ENCODE data around the gene ALDOC.
"Not testable (repeated sequence)": the region's sequence is repeated elsewhere in the genome, so short reads cannot be mapped to it uniquely, and the experiment has no call there.

The ALDOC gene

GRCh38 chr17:28576758-28577465 is at the start of gene ALDOC:
ALDOC (minus strand) TSS chr17:28576895; CDS start chr17:28575532, 1,363 bp downstream.
- DNase-seq: peak; percentile 98

GRCh38 chr17:28624148-28624547 is 47.5 kb upstream of the ALDOC start:
- DNase-seq: no peak
- TF ChIP-seq POLR2A (IDR thresholded peaks at IDR 0.05; ENCODE audit: low read length): no peak
- TF ChIP-seq GATA1 (IDR thresholded peaks at IDR 0.05; ENCODE audit: low read depth, low read length): no peak

More at GRCh38 chr17:28576758-28577465, at the start of gene ALDOC:
- no peak for TF ChIP-seq GATA1 (IDR thresholded peaks at IDR 0.05; ENCODE audit: low read depth, low read length)
- peak; percentile 77 for TF ChIP-seq POLR2A (IDR thresholded peaks at IDR 0.05; ENCODE audit: low read length)

DNA sequence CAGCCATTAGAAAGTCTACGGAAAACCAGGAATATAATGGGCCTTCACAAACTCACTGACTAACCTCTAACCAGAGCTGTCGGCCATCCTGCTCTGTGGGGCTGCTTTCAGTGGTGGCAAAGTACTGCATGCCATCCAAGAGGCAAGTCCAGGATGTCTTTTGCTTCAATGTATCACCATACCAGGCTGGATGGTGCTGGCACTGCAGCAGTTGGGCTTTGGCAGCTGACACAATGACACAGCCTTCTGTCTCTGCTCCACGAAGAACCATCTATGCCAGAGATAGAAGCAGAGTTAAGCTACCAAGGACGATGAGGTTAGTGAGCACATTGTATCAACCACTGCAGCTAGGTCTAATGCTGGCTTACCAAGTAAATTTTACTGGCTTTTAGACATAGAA is 47.0 kb upstream of the ALDOC start:
- TF ChIP-seq POLR2A (IDR thresholded peaks at IDR 0.05; ENCODE audit: low read length) (no peak), GATA1 (IDR thresholded peaks at IDR 0.05; ENCODE audit: low read depth, low read length) (no peak)
- no peak for DNase-seq

DNA sequence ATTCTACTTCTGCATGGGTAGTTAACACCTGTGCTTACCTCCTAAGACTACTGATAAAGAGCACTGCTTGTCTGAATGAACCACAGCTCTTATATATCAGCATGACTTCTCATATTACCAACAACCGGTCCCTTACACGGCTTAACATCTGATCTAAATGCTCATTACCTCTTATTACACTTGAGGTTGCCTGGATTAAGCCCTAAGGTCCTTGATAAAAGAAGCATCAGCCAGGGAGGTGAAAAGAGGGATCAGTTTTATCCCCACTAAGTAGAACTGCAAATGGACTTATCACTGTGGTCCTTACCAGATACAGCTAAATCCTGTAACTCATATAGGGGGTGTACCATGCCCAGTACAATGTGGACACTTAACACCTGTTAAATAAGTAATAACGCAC is 45.5 kb upstream of the ALDOC start:
- no peak for DNase-seq
- TF ChIP-seq POLR2A (IDR thresholded peaks at IDR 0.05; ENCODE audit: low read length): no peak
- no peak for TF ChIP-seq GATA1 (IDR thresholded peaks at IDR 0.05; ENCODE audit: low read depth, low read length)

DNA sequence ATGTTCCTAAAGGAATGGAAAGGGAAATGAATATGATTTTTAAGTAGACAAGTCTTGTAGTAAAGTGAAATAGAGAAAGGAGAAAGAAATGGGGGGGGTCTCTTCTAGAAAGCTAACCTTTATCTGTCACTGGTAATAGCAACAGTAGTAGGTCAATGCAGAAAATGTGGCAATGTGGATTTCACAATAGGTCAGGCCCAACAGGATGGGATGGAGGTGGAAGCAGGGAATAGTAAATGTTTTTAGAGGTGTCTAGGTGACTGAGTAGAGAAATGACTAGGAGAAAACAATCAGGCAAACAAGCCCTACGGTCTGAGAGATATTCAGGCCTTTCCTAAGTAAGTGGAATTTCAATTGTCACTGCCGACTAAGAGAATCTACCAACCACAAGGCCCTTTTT is 43.3 kb upstream of the ALDOC start:
- no peak for TF ChIP-seq GATA1 (IDR thresholded peaks at IDR 0.05; ENCODE audit: low read depth, low read length)
- TF ChIP-seq POLR2A (IDR thresholded peaks at IDR 0.05; ENCODE audit: low read length): no peak
- no peak for DNase-seq

GRCh38 chr17:28618464-28618863 is 41.8 kb upstream of the ALDOC start:
- TF ChIP-seq GATA1 (IDR thresholded peaks at IDR 0.05; ENCODE audit: low read depth, low read length): no peak
- TF ChIP-seq POLR2A (IDR thresholded peaks at IDR 0.05; ENCODE audit: low read length): no peak
- DNase-seq: no peak

DNA sequence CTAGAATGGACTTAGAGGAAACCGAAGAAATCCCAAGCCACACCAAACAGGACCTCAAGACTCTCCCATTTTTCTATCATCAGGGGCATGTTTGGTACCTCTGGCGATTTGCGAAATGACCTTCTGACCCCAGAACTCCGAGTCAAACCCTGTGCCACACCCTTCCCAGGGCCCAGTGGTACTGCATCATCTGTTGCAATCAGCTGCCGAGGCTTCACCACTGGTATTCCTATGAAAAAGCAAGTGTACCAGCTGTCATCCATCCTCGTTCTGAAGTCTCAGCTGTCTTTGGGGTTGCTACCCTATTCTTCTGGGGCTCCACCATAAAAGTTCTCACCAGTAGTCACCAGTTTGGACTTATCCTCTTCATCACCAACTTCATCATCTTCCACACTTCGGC is 39.6 kb upstream of the ALDOC start:
- no peak for TF ChIP-seq GATA1 (IDR thresholded peaks at IDR 0.05; ENCODE audit: low read depth, low read length)
- TF ChIP-seq POLR2A (IDR thresholded peaks at IDR 0.05; ENCODE audit: low read length): no peak
- no peak for DNase-seq

GRCh38 chr17:28615260-28615940 is 38.7 kb upstream of the ALDOC start:
- no peak for DNase-seq
- no peak for TF ChIP-seq POLR2A (IDR thresholded peaks at IDR 0.05; ENCODE audit: low read length)
- no peak for TF ChIP-seq GATA1 (IDR thresholded peaks at IDR 0.05; ENCODE audit: low read depth, low read length)

- DNase-seq: no peak
- TF ChIP-seq POLR2A (IDR thresholded peaks at IDR 0.05; ENCODE audit: low read length): no peak
- TF ChIP-seq GATA1 (IDR thresholded peaks at IDR 0.05; ENCODE audit: low read depth, low read length): no peak
Observed at GRCh38 chr17:28613931-28614381, 37.3 kb upstream of the ALDOC start, which contains the start of gene RSKR. RSKR (minus strand) TSS chr17:28614185; CDS start chr17:28614161, 24 bp downstream.

DNA sequence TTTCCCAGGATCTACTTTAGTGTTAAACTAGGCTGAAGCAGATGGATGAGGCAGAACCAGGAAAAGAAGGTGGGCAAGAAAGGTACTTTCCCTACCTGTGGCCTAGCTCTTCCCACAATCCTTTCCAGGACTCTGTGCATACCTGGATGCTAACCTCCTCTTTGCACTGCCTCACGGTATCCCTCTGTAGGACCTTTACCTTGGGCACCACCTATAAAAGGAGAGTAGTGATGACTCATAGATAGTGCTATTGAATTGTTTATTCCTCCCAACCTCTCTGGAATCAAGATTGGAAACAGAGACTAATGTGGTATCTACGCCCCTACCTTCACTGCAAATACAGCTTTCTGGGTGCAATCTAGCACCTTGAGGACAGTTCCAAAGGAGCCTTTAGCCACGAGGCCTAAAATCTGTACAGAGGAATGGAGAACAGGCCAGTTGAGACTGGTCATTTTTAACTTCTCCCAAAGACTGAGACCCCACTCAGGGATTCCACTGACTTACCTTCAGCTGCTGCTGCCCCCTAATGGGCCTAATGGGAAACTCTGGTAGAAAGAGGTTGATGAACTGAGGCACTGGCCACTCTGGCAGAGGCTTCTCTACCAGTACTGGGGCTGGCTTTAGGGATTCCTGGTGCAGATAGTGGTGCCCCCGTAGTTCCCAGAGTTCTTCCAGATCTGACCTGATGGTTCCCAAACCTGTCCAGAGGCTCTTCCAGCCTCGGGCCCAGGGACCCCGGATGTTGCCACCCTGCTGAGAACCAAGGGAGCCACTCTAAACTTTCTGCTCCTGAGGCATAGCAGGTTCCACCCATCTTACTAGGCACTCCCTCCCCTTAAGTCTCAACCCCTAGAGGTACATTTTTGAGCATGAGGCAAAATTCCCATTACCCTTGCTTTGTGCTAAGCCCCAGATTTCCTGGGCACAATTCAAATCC is 36.5 kb upstream of the ALDOC start:
- TF ChIP-seq POLR2A (IDR thresholded peaks at IDR 0.05; ENCODE audit: low read length) (no peak), GATA1 (IDR thresholded peaks at IDR 0.05; ENCODE audit: low read depth, low read length) (no peak)
- DNase-seq: peak; percentile 32 to 58

GRCh38 chr17:28612531-28612930 is 35.8 kb upstream of the ALDOC start:
- no peak for TF ChIP-seq POLR2A (IDR thresholded peaks at IDR 0.05; ENCODE audit: low read length)
- TF ChIP-seq GATA1 (IDR thresholded peaks at IDR 0.05; ENCODE audit: low read depth, low read length): no peak
- no peak for DNase-seq

DNA sequence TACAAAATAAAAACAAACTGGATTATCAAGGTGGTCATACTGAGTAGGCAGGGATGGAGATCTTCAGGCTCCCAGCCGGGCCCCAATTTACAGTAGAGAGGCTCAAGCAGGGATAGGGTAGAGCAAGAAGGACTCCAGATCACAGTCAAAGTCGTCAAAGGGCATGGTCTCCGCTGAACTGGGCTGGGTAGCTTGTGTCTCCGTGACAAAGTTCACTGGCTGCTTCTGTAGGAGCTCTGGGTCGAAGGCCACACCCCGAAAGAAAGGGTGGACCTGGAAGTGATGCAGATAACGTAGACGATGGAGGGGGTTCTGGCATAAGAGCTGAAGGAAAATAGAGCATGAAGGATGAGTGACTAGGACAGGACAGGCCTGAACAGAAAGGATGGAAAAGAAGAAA is 33.7 kb upstream of the ALDOC start:
- DNase-seq: peak in 1 of 2 experiments; percentile 10
- TF ChIP-seq GATA1 (IDR thresholded peaks at IDR 0.05; ENCODE audit: low read depth, low read length) (no peak), POLR2A (IDR thresholded peaks at IDR 0.05; ENCODE audit: low read length) (no peak)

- not testable (repeated sequence) for DNase-seq
Observed at GRCh38 chr17:28604031-28604430, 27.3 kb upstream of the ALDOC start.

Data from erythroblast (primary cell).